ENCODE measurements around the gene ANXA3.
A peak's percentile ranks its signal among the peaks of the same experiment; 100 is the strongest.
"Not testable (repeated sequence)": the region's sequence is repeated elsewhere in the genome, so short reads cannot be mapped to it uniquely, and the experiment has no call there.

Gene ANXA3, protein sequence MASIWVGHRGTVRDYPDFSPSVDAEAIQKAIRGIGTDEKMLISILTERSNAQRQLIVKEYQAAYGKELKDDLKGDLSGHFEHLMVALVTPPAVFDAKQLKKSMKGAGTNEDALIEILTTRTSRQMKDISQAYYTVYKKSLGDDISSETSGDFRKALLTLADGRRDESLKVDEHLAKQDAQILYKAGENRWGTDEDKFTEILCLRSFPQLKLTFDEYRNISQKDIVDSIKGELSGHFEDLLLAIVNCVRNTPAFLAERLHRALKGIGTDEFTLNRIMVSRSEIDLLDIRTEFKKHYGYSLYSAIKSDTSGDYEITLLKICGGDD

GRCh38 chr4:78551420-78552351 lies at the start of gene ANXA3:
Gene ANXA3 (plus strand): TSS chr4:78551770. CDS start chr4:78554474, 2,704 bp downstream.
- no peak for DNase-seq (ENCODE audit: low read depth in 2 of 2)

GRCh38 chr4:78506260-78506659 lies 45.3 kb upstream of the ANXA3 start:
- not testable (repeated sequence) for DNase-seq (ENCODE audit: low read depth in 2 of 2)

- no peak for DNase-seq (ENCODE audit: low read depth in 2 of 2)
These were observed 42.5 kb upstream of the ANXA3 start for GRCh38 chr4:78509043-78509442.

- DNase-seq (ENCODE audit: low read depth in 2 of 2), result no peak
These were observed 41.5 kb upstream of the ANXA3 start for GRCh38 chr4:78510108-78510507.

DNA sequence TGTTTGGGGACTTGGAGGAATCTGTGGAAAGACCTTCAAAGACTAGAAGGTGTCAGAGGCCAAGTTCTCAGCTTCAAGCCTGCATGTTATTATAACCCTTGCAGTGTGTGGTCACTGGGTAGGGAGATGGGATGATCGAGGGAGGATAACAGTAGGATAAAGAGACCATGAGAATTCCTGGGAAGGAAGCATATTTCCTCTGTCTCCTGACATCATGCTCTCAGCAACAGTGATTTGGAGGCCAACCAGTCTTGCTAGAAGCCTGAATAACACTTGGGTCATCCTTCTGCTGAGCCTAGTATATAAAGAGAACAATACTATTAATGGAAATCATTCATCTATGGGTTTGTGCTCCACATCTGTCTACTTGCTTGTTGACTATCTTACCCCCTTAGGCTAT lies 40.9 kb upstream of the ANXA3 start:
- no peak for DNase-seq (ENCODE audit: low read depth in 2 of 2)

DNA sequence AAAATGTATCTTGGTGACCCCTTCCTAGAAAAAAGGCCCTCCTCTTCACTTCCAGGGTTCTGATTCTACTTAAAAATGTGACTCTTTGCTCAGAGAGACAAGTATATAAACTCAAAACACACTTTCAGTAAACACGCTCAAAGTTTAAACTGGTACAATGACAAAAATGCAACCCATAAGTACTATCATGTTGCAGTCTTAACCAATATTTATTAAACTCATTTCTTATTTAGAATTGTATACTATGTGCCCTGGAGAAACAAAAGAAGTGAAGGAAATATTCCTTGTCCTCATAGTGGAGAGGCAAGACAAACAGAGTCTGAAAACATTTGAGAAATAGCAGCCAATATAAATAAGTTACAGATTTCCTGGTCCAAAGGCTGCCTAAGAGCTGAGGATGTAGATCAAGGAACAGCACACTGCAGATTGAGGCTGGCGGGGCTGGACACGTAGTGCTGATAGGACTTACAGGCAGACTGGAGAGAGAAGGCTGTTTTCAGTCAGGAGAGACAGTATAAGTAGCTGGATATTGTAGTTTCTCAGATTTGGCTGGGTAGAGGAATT lies 39.1 kb upstream of the ANXA3 start:
- DNase-seq (ENCODE audit: low read depth in 2 of 2), result no peak

- no peak for DNase-seq (ENCODE audit: low read depth in 2 of 2)
These were observed 38.1 kb upstream of the ANXA3 start for GRCh38 chr4:78513411-78513975.

DNA sequence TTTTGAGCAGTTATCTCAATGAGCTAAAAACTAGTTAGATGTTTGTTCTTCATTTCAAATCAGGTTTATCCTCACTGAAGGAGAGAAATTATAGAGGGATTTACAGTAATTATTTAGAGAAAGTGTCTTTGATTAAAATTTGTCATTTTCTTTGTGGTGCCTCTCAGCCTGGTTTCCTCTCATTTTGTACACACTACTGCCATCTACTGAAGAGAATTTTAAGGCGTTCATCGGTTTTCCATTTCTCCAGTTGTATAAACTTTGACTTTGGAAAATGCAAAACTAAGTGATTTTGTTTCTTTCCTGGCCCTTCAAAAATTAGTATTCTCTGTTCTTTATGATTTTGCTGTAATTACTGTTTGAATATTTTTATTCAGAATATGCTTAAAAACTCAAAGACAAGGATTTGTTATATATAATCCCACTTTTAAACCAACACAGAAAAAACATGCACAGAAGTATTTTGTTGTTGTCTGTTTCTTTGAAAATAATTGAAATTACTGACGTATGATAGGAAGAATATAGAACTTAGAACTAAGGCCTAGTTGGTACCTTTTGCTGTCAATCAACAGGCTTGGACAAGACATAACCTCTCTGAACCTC lies 34.4 kb upstream of the ANXA3 start:
- peak in 1 of 2 experiments; percentile 25 for DNase-seq (ENCODE audit: low read depth in 2 of 2)

DNA sequence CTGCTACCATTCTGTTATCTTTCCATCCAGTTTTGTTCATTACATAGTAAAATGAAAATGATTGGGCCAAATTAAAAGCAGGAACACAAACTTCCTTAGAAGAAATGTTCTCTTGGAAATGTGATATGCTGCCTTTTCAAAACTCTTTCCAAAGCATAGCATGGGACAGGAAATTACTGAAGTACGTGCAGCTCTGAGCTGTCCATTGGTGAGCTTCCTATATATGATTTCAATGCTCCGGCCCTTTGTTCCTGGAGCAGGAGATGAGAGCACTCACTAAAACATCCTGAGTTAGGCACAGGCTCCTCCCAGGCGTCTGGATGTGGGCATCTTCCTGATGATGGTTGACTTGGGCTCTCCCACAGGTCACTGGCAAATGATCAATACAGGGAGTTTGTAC lies 33.0 kb upstream of the ANXA3 start:
- no peak for DNase-seq (ENCODE audit: low read depth in 2 of 2)

DNA sequence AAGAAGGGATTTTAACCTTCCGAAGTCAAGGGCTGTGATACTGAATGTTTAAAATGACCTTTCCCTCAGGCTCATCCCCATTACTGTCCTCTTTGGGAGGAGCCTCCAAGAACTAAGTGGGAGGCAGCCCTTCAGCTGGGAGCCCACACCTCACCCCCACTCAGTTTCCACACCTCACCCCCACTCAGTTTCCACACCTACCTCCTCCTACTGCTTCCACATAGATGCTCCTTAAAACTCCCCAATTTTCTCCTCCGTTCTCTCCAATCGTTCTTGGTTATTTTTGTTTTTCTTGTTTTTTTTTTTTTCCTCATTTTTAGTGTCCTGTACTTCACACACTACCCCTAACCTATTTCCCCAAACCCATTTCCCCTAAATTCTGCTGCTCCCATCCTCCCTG lies 31.6 kb upstream of the ANXA3 start:
- no peak for DNase-seq (ENCODE audit: low read depth in 2 of 2)

- peak; percentile 47 to 53 for DNase-seq (ENCODE audit: low read depth in 2 of 2)
These were observed 30.8 kb upstream of the ANXA3 start for GRCh38 chr4:78520808-78521226.

DNA sequence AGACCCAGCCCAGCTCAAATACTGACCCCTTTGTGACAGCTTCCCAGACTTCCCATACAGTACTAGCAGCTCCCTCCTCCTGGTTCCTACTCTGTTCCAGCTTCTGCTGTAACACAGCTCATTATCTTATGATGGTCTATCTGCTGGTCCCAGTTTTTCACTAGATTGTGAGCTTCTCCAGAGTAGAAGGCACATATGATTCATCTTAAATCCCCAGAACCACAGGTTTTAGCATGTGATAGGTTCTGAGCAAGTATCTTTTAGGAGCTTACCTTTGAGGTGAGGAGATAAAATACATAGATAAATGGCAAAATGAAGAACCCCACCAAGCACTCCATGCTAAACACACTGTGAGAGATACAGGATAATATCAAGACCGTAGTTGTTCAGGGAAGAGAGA lies 27.6 kb upstream of the ANXA3 start:
- DNase-seq (ENCODE audit: low read depth in 2 of 2), result no peak

GRCh38 chr4:78525559-78525958 lies 26.0 kb upstream of the ANXA3 start:
- no peak for DNase-seq (ENCODE audit: low read depth in 2 of 2)

GRCh38 chr4:78527103-78527502 lies 24.5 kb upstream of the ANXA3 start:
- DNase-seq (ENCODE audit: low read depth in 2 of 2), result no peak

DNA sequence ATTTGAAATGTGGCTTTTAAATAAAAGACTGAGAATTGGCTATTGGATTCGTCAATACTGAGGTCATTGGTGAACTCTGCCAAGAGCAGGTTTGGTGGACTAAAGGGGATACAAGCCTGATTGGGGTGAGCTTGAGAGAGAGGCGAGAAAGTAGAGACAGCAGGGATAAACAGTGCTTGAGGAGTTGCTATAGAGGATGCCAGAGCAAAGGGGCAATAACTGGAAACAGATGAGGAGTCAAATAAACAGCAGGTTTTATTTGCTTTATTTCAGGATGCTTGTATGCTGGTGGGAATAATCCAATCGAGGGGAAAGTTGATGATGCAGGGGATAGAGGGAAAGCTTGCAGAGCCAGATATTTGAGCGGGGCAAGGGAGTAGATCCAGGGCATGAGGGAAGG lies 24.0 kb upstream of the ANXA3 start:
- DNase-seq (ENCODE audit: low read depth in 2 of 2), result no peak

- peak in 1 of 2 experiments; percentile 17 for DNase-seq (ENCODE audit: low read depth in 2 of 2)
These were observed 23.2 kb upstream of the ANXA3 start for GRCh38 chr4:78528327-78528726.

GRCh38 chr4:78529569-78530209 lies 21.9 kb upstream of the ANXA3 start:
- no peak for DNase-seq (ENCODE audit: low read depth in 2 of 2)

DNA sequence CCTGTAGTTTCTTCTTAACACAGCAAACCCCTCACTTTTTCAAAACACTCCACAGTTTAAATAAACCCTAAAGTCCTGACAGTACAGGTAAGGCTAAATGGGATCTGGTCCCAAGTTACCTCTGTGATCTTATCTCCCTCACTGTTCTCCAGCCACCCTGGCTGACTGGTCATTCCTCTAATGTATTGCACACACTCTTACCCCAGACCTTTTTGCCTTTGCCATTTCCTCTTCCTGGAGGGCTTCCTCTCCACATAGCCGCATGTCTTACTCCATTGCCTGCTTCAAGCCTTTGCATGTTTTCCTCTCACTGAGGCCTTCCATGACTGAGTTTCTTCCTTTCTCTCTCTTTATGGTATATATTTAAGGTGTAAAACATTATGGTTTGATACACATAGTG lies 19.5 kb upstream of the ANXA3 start:
- DNase-seq (ENCODE audit: low read depth in 2 of 2), result no peak

DNA sequence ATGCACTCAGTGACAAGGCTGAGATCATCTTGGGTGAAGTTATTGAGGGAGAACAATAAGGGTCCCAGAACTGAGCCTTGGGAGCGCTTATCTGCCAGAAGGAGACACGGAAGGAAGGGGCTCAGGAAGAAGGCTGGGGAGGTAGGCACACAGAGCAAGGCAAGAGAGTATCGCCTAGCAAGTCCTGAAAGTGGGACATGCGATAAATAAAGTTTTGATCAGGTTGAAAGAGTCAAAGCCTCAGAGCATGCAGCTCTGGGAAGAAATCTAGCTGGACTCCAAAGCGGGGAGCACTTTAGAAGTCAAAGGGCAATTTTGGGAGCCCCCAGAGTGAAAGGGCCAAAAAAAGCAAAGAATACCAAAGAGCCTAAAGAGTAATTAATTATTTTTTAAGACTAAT lies 17.7 kb upstream of the ANXA3 start:
- DNase-seq (ENCODE audit: low read depth in 2 of 2), result no peak

GRCh38 chr4:78534286-78534955 lies 17.1 kb upstream of the ANXA3 start:
- DNase-seq (ENCODE audit: low read depth in 2 of 2), result no peak

GRCh38 chr4:78542373-78542772 lies 9.2 kb upstream of the ANXA3 start:
- DNase-seq (ENCODE audit: low read depth in 2 of 2), result no peak
